HUES6 (cell line): ENCODE results near the gene TMEM87B.
A peak's percentile ranks its signal among the peaks of the same experiment; 100 is the strongest.
"Not testable (repeated sequence)": the region's sequence is repeated elsewhere in the genome, so short reads cannot be mapped to it uniquely, and the experiment has no call there.

ENCODE experiments used
- H3K27ac ChIP-seq: 2 replicates; pipeline ENCODE4 v1.7.0; 2013; ENCODE audit warnings: low read depth, mild to moderate bottlenecking, low read length, inconsistent platforms
- H3K27me3 ChIP-seq: 2 replicates; pipeline ENCODE4 v1.6.1; 2013; ENCODE audit warnings: low read length; ENCODE audit not compliant: control insufficient read depth, insufficient read depth
- H3K36me3 ChIP-seq: 2 replicates; pipeline ENCODE4 v1.6.1; 2013; ENCODE audit warnings: low read length; ENCODE audit not compliant: control insufficient read depth, insufficient read depth
- H3K4me1 ChIP-seq: 2 replicates; pipeline ENCODE4 v1.6.1; 2013; ENCODE audit warnings: low read length; ENCODE audit not compliant: control insufficient read depth, insufficient read depth
- H3K4me3 ChIP-seq: 2 replicates; pipeline ENCODE4 v1.5.1; 2013; ENCODE audit warnings: low read depth, low read length
- H3K9ac ChIP-seq: one replicate; pipeline ENCODE4 v1.6.1; 2013; ENCODE audit warnings: mild to moderate bottlenecking, low read length
- H3K9me3 ChIP-seq: 2 replicates; pipeline ENCODE4 v1.6.1; 2013; ENCODE audit warnings: low read depth, low read length; ENCODE audit not compliant: control insufficient read depth, insufficient read depth

The TMEM87B gene

GRCh38 chr2:112033600-112033999 is 21.5 kb upstream of the TMEM87B start:
- Histone ChIP-seq H3K4me3 (no peak overlapping the region), H3K4me1 (peaks cover 14% of the 10 kb centered on the region), H3K27me3 (no peaks in the 10 kb centered on the region), H3K27ac (no peak overlapping the region), H3K9me3 (peaks cover 14% of the 10 kb centered on the region; the same call in 1 of the 2 replicates), H3K9ac (no peak overlapping the region), H3K36me3 (no peaks in the 10 kb centered on the region)

GRCh38 chr2:112034924-112035323 is 20.1 kb upstream of the TMEM87B start:
- Histone ChIP-seq H3K36me3 (no peaks in the 10 kb centered on the region), H3K4me1 (peaks cover 18% of the 10 kb centered on the region), H3K9me3 (peaks cover 18% of the 10 kb centered on the region; the same call in 1 of the 2 replicates), H3K9ac (no peak overlapping the region), H3K27ac (no peak overlapping the region), H3K4me3 (no peak overlapping the region), H3K27me3 (no peaks in the 10 kb centered on the region)

GRCh38 chr2:112035786-112036185 is 19.3 kb upstream of the TMEM87B start:
- H3K4me1 ChIP-seq: peaks cover 18% of the 10 kb centered on the region
- H3K4me3 ChIP-seq: no peak overlapping the region
- H3K9me3 ChIP-seq: peaks cover 18% of the 10 kb centered on the region; the same call in 1 of the 2 replicates
- H3K36me3 ChIP-seq: no peaks in the 10 kb centered on the region
- no peak overlapping the region for H3K9ac ChIP-seq
- no peak overlapping the region for H3K27ac ChIP-seq
- no peaks in the 10 kb centered on the region for H3K27me3 ChIP-seq

- Histone ChIP-seq H3K9me3 (peaks cover 19% of the 10 kb centered on the region), H3K27ac (peak overlapping the region; percentile 56; the same call in 1 of the 2 replicates), H3K9ac (peak overlapping the region; percentile 46), H3K4me1 (peaks cover 18% of the 10 kb centered on the region)
- H3K36me3 ChIP-seq, H3K27me3 ChIP-seq, H3K4me3 ChIP-seq: not testable (repeated sequence)
Measured at GRCh38 chr2:112039556-112039955, 15.5 kb upstream of the TMEM87B start.

- not testable (repeated sequence) for H3K27me3 ChIP-seq, H3K36me3 ChIP-seq, H3K4me3 ChIP-seq
- H3K27ac ChIP-seq: peak overlapping the region; percentile 56; the same call in 1 of the 2 replicates
- H3K4me1 ChIP-seq: peaks cover 18% of the 10 kb centered on the region
- peak overlapping the region; percentile 46 for H3K9ac ChIP-seq
- H3K9me3 ChIP-seq: peaks cover 24% of the 10 kb centered on the region
Measured at GRCh38 chr2:112040066-112040465, 15.0 kb upstream of the TMEM87B start.

GRCh38 chr2:112041460-112041859 is 13.6 kb upstream of the TMEM87B start:
- H3K9ac ChIP-seq, H3K4me3 ChIP-seq, H3K36me3 ChIP-seq, H3K27me3 ChIP-seq, H3K27ac ChIP-seq: not testable (repeated sequence)
- H3K4me1 ChIP-seq: peaks cover 18% of the 10 kb centered on the region
- H3K9me3 ChIP-seq: peaks cover 35% of the 10 kb centered on the region

GRCh38 chr2:112045446-112046014 is 9.5 kb upstream of the TMEM87B start:
- Histone ChIP-seq H3K36me3 (no peaks in the 10 kb centered on the region), H3K4me3 (no peak overlapping the region), H3K4me1 (peaks cover 26% of the 10 kb centered on the region), H3K27ac (no peak overlapping the region), H3K9me3 (peaks cover 17% of the 10 kb centered on the region), H3K9ac (no peak overlapping the region), H3K27me3 (no peaks in the 10 kb centered on the region)

- no peaks in the 10 kb centered on the region for H3K27me3 ChIP-seq
- no peaks in the 10 kb centered on the region for H3K36me3 ChIP-seq
- H3K9me3 ChIP-seq: peaks cover 17% of the 10 kb centered on the region
- no peak overlapping the region for H3K9ac ChIP-seq
- no peak overlapping the region for H3K4me3 ChIP-seq
- no peak overlapping the region for H3K27ac ChIP-seq
- H3K4me1 ChIP-seq: peaks cover 26% of the 10 kb centered on the region
Measured at GRCh38 chr2:112046231-112046630, 8.8 kb upstream of the TMEM87B start.

- Histone ChIP-seq H3K27me3 (no peaks in the 10 kb centered on the region), H3K9me3 (peaks cover 17% of the 10 kb centered on the region), H3K27ac (peak overlapping the region; percentile 67; the same call in 1 of the 2 replicates), H3K9ac (peak overlapping the region; percentile 40), H3K4me1 (peaks cover 22% of the 10 kb centered on the region), H3K4me3 (peak overlapping the region; percentile 13; the same call in 1 of the 2 replicates), H3K36me3 (no peaks in the 10 kb centered on the region)
Measured at GRCh38 chr2:112047537-112048235, 7.4 kb upstream of the TMEM87B start.

- Histone ChIP-seq H3K9me3 (peaks cover 17% of the 10 kb centered on the region), H3K4me1 (peaks cover 16% of the 10 kb centered on the region), H3K27ac (peak overlapping the region; percentile 67; the same call in 1 of the 2 replicates), H3K27me3 (no peaks in the 10 kb centered on the region), H3K36me3 (no peaks in the 10 kb centered on the region), H3K9ac (peak overlapping the region; percentile 40), H3K4me3 (peak overlapping the region; percentile 13; the same call in 1 of the 2 replicates)
Measured at GRCh38 chr2:112048236-112048592, 6.9 kb upstream of the TMEM87B start.

- H3K27me3 ChIP-seq: no peaks in the 10 kb centered on the region
- H3K4me3 ChIP-seq: no peak overlapping the region
- no peak overlapping the region for H3K27ac ChIP-seq
- H3K36me3 ChIP-seq: no peaks in the 10 kb centered on the region
- H3K4me1 ChIP-seq: peaks cover 19% of the 10 kb centered on the region
- peaks cover 17% of the 10 kb centered on the region for H3K9me3 ChIP-seq
- no peak overlapping the region for H3K9ac ChIP-seq
Measured at GRCh38 chr2:112048887-112049286, 6.2 kb upstream of the TMEM87B start.
